H1 (cell line): Measurements from ENCODE around the gene MYH3. TPM values are rescaled to one million over a fixed set of nuclear protein-coding genes. Genes with fewer than 3 reads are reported as not detected.

Experiments used
- CTCF ChIA-PET: fragments of 300-600 bp; sonication (Branson Sonifier 250); formaldehyde crosslinking; loops from one replicate; lab custom pipeline; 2021; ENCODE audit not compliant: partially characterized antibody; lab: Charles Lee
- POLR2A ChIA-PET: fragments of 300-600 bp; sonication (Branson Sonifier 250); formaldehyde crosslinking; loops from one replicate; lab custom pipeline; 2021; ENCODE audit warnings: inconsistent platforms; ENCODE audit not compliant: partially characterized antibody; lab: Charles Lee
- DNase-seq, 2 experiments: peaks; one replicate each; pipeline versions ENCODE4 v3.0.0 to v3.0.0-alpha.2; 2010 to 2022; ENCODE audit warnings: low spot score in 2 of 2, low read depth in 1 of 2, mixed read lengths in 1 of 2
- FAIRE-seq: peaks from 2 replicates; lab custom pipeline; 2011; peaks lifted over from hg19 to GRCh38; lab: Jason Lieb, UNC
- H2AFZ ChIP-seq: 2 replicates; pipeline ENCODE4 v1.8.1; 2012; ENCODE audit warnings: low read length, inconsistent platforms
- H2AK5ac ChIP-seq: 2 replicates; pipeline ENCODE4 v1.6.1; 2013; ENCODE audit warnings: low read depth, low read length
- H2BK120ac ChIP-seq: replicated peaks from 2 replicates; pipeline ENCODE3; 2013; ENCODE audit warnings: low read depth, low read length, inconsistent platforms
- H2BK12ac ChIP-seq: 2 replicates; pipeline ENCODE4 v1.6.1; 2013; ENCODE audit warnings: low read depth, low read length
- H2BK15ac ChIP-seq: 2 replicates; pipeline ENCODE4 v1.6.1; 2013; ENCODE audit warnings: low read length
- H2BK20ac ChIP-seq: 2 replicates; pipeline ENCODE4 v1.6.1; 2013; ENCODE audit warnings: low read length
- H2BK5ac ChIP-seq: 2 replicates; pipeline ENCODE4 v1.6.1; 2013; ENCODE audit warnings: low read depth, low read length
- H3K14ac ChIP-seq: 2 replicates; pipeline ENCODE4 v1.6.1; 2013; ENCODE audit warnings: inconsistent platforms; ENCODE audit not compliant: insufficient read length
- H3K18ac ChIP-seq: 2 replicates; pipeline ENCODE4 v1.6.1; 2013; ENCODE audit warnings: low read length; ENCODE audit errors: extremely low read depth
- H3K23ac ChIP-seq: 2 replicates; pipeline ENCODE4 v1.6.1; 2013; ENCODE audit warnings: inconsistent platforms; ENCODE audit not compliant: insufficient read length
- H3K23me2 ChIP-seq: 2 replicates; pipeline ENCODE4 v1.6.1; 2013; ENCODE audit warnings: low read depth, low read length
- H3K27ac ChIP-seq: 2 replicates; pipeline ENCODE4 v1.6.1; 2011; ENCODE audit warnings: low read depth, low read length, inconsistent platforms
- H3K27me3 ChIP-seq, 4 experiments: replicated peaks in 1 of 4; 1 replicate in 1 of 4; 2 replicates in 3 of 4; pipeline versions ENCODE4 v1.6.1 to v1.8.1; 2011 to 2013; ENCODE audit warnings: low read length in 3 of 4, mild to moderate bottlenecking in 3 of 4, inconsistent platforms in 2 of 4, mixed read lengths in 2 of 4, moderate library complexity in 1 of 4; ENCODE audit not compliant: control insufficient read depth in 3 of 4, insufficient read depth in 3 of 4; ENCODE audit errors: extremely low read depth in 1 of 4
- H3K36me3 ChIP-seq, 4 experiments: 2 replicates each; pipeline versions ENCODE4 v1.6.1 to v1.8.1; 2011 to 2013; ENCODE audit warnings: mild to moderate bottlenecking in 4 of 4, low read length in 3 of 4, moderate library complexity in 2 of 4, control low read depth in 1 of 4, inconsistent platforms in 1 of 4; ENCODE audit not compliant: insufficient read depth in 4 of 4, control insufficient read depth in 2 of 4
- H3K4ac ChIP-seq: replicated peaks from 2 replicates; pipeline ENCODE3; 2013; ENCODE audit warnings: low read length, low read depth, mixed read lengths, inconsistent platforms; ENCODE audit not compliant: insufficient read length
- H3K4me1 ChIP-seq, 4 experiments: replicated peaks in 1 of 4; 1 replicate in 1 of 4; 2 replicates in 3 of 4; pipeline versions ENCODE4 v1.6.1 to v1.8.1; 2011 to 2013; ENCODE audit warnings: low read length in 3 of 4, inconsistent platforms in 2 of 4, mixed read lengths in 1 of 4; ENCODE audit not compliant: insufficient read depth in 4 of 4, control insufficient read depth in 3 of 4
- H3K4me2 ChIP-seq, 2 experiments: 2 replicates each; pipeline versions ENCODE4 v1.6.1 to v1.8.1; 2011 to 2013; ENCODE audit warnings: low read depth in 2 of 2, low read length in 2 of 2, control low read depth in 1 of 2, inconsistent platforms in 1 of 2, mild to moderate bottlenecking in 1 of 2; ENCODE audit not compliant: insufficient read depth in 1 of 2
- H3K4me3 ChIP-seq, 4 experiments: fragments of 200-600, 300-600 bp in 1 of 4; sonication (generic), shearing (Covaris generic), sonication (Bioruptor Twin) in 1 of 4; 2 replicates each; pipeline versions ENCODE4 v1.5.1 to v1.8.1; 2011 to 2016; ENCODE audit warnings: low read length in 4 of 4, low read depth in 3 of 4, control low read depth in 2 of 4, inconsistent platforms in 2 of 4, mild to moderate bottlenecking in 2 of 4, mixed read lengths in 1 of 4, moderate library complexity in 1 of 4; ENCODE audit not compliant: insufficient read depth in 2 of 4; ENCODE audit errors: extremely low read depth in 1 of 4
- H3K56ac ChIP-seq: replicated peaks from 2 replicates; pipeline ENCODE3; 2013; ENCODE audit warnings: low read depth, mild to moderate bottlenecking, mixed read lengths, low read length, inconsistent platforms; ENCODE audit not compliant: insufficient read length
- H3K79me1 ChIP-seq: 2 replicates; pipeline ENCODE4 v1.6.1; 2013; ENCODE audit warnings: low read depth, low read length, control low read depth
- H3K79me2 ChIP-seq, 2 experiments: 2 replicates each; pipeline versions ENCODE4 v1.6.1 to v1.8.1; 2012 to 2013; ENCODE audit warnings: low read length in 2 of 2, mild to moderate bottlenecking in 2 of 2, inconsistent platforms in 1 of 2; ENCODE audit not compliant: insufficient read depth in 2 of 2, control insufficient read depth in 1 of 2
- H3K9ac ChIP-seq, 4 experiments: replicated peaks in 1 of 4; 1 replicate in 1 of 4; 2 replicates in 3 of 4; pipeline versions ENCODE4 v1.6.1 to v1.8.1; 2011 to 2013; ENCODE audit warnings: low read depth in 3 of 4, low read length in 3 of 4, control low read depth in 2 of 4, mild to moderate bottlenecking in 2 of 4, moderate library complexity in 2 of 4, inconsistent platforms in 1 of 4; ENCODE audit errors: extremely low read depth in 1 of 4
- H3K9me3 ChIP-seq, 2 experiments: 2 replicates each; pipeline versions ENCODE4 v1.6.1 to v1.8.1; 2012 to 2013; ENCODE audit warnings: mild to moderate bottlenecking in 2 of 2, moderate library complexity in 2 of 2, control low read depth in 1 of 2, inconsistent platforms in 1 of 2, low read depth in 1 of 2, low read length in 1 of 2, mixed read lengths in 1 of 2; ENCODE audit not compliant: insufficient read depth in 2 of 2
- H4K20me1 ChIP-seq, 2 experiments: replicated peaks in 1 of 2; 2 replicates each; pipeline versions ENCODE3 to v1.8.1; 2011 to 2013; ENCODE audit warnings: inconsistent platforms in 2 of 2, low read length in 2 of 2, mild to moderate bottlenecking in 1 of 2; ENCODE audit not compliant: insufficient read depth in 2 of 2, control insufficient read depth in 1 of 2
- H4K5ac ChIP-seq: 2 replicates; pipeline ENCODE4 v1.6.1; 2013; ENCODE audit warnings: low read length, low read depth, mixed read lengths, inconsistent platforms; ENCODE audit not compliant: insufficient read length
- H4K8ac ChIP-seq: 2 replicates; pipeline ENCODE4 v1.8.0; 2013; ENCODE audit warnings: mild to moderate bottlenecking, moderate library complexity, low read length, inconsistent platforms; ENCODE audit not compliant: insufficient read depth; ENCODE audit errors: extremely low read depth
- H4K91ac ChIP-seq: replicated peaks from 2 replicates; pipeline ENCODE3; 2013; ENCODE audit warnings: low read length, mixed read lengths, inconsistent platforms; ENCODE audit not compliant: insufficient read length
- WGBS, 2 experiments: shearing (Covaris generic) in 1 of 2; methylation state at CpG; one replicate each; pipeline versions ENCODE4 v1.1.6 to v1.1.7; 2013 to 2015; ENCODE audit warnings: low lambda C conversion rate in 2 of 2, mixed read lengths in 2 of 2, inconsistent platforms in 1 of 2, low coverage in 1 of 2, missing lambda C conversion rate in 1 of 2; ENCODE audit not compliant: insufficient replicate concordance in 2 of 2, insufficient coverage in 1 of 2, insufficient read length in 1 of 2; ENCODE audit errors: extremely low coverage in 1 of 2, missing lambda C conversion rate in 1 of 2; 5-methylcytosine and 5-hydroxymethylcytosine counted together
- polyA plus RNA-seq, 7 experiments: library from polyadenylated mRNA; depleted of rRNA in 3 of 7; stranded (reverse) in 5 of 7; unstranded in 2 of 7; fragments of >200 nt in 5 of 7; fragments of 200-250 nt in 2 of 7; gene quantifications; 1 replicate in 5 of 7; 2 replicates in 1 of 7; 4 replicates in 1 of 7; pipeline versions ENCODE4 v1.2.1 to v1.2.3, GENCODE V29; 2011 to 2013; ENCODE audit warnings: missing spikeins in 2 of 7, mixed read lengths in 2 of 7
- total RNA-seq: library from RNA; stranded (reverse); fragmentation: NEBNext Ultra II Directional; extraction: Animal tissue kit (Norgen Biotek cat#: 25700); gene quantifications from 2 replicates; pipeline ENCODE4 v1.2.1, GENCODE V29; 2021

The MYH3 gene
- total and polyA plus RNA-seq, 2 of the 8 experiments (the other 6 are each of a cell fraction or from before 2014, with no cell fraction given): 0.65 to 1.8 TPM

- H3K27me3 ChIP-seq: no peaks in the 10 kb centered on the region
- H3K4me2 ChIP-seq: no peak overlapping the region
- H2AFZ ChIP-seq: no peak overlapping the region
- H3K36me3 ChIP-seq: peaks cover under 1 to 22% (median 14%) of the 10 kb centered on the region in 4 experiments; a peak in 5 of 8 replicates
- H3K18ac ChIP-seq: no peak overlapping the region
- H3K4ac ChIP-seq: no peak overlapping the region
- H4K8ac ChIP-seq: no peak overlapping the region
- FAIRE-seq: no peak
- H3K79me2 ChIP-seq: peaks cover 0 to 8% of the 10 kb centered on the region in 2 experiments; a peak in 2 of 4 replicates
- no peak overlapping the region for H4K91ac ChIP-seq
- no peak for DNase-seq
- H3K9ac ChIP-seq: no peak overlapping the region
- H4K5ac ChIP-seq: no peak overlapping the region
- no peak overlapping the region for H3K23ac ChIP-seq
- H2BK20ac ChIP-seq: no peak overlapping the region
- H3K9me3 ChIP-seq: no peaks in the 10 kb centered on the region
- no peak overlapping the region for H2BK120ac ChIP-seq
- no peak overlapping the region for H3K14ac ChIP-seq
- H3K56ac ChIP-seq: no peak overlapping the region
- H4K20me1 ChIP-seq: no peaks in the 10 kb centered on the region
- WGBS, 2 experiments: 69% methylated on average over 2 of the region's 2 CpGs; no CpG with 5 or more reads in 1 of the 2 experiments
- H2AK5ac ChIP-seq: no peak overlapping the region
- no peak overlapping the region for H2BK12ac ChIP-seq
- no peaks in the 10 kb centered on the region; the same call in 1 of the 2 replicates for H3K23me2 ChIP-seq
- no peak overlapping the region; the same call in 1 of the 2 replicates for H2BK5ac ChIP-seq
- no peak overlapping the region for H3K27ac ChIP-seq
- no peaks in the 10 kb centered on the region for H3K4me1 ChIP-seq
- CTCF ChIA-PET: interaction anchor here (1.4 to 2.2 kb wide), 3 partner anchors 34 to 72 kb away, joined by 3 to 5 read pairs (median 4); no protein-coding TSS in a partner anchor
- no peaks in the 10 kb centered on the region for H3K79me1 ChIP-seq
- H3K4me3 ChIP-seq: no peak overlapping the region
- POLR2A ChIA-PET: no interaction called here
- H2BK15ac ChIP-seq: no peak overlapping the region
Observed at GRCh38 chr17:10702574-10702973, 45.5 kb upstream of the MYH3 start.
